Psoas muscle (tissue), 8 donors: Measurements from ENCODE around the gene APOC3. TPM values are rescaled to one million over a fixed set of nuclear protein-coding genes. Genes with fewer than 3 reads are reported as not detected.

Source experiments
- ATAC-seq, 4 donors: fragments of 200-7000 bp; cut with Tn5 transposase; one replicate each; pipeline ENCODE4 v1.9.1; 2020; ENCODE audit warnings: moderate library complexity in 3 of 4, mild to moderate bottlenecking in 2 of 4
- DNase-seq, 2 donors: peaks; one replicate each; pipeline ENCODE4 v3.0.0-alpha.2; 2020
- H3K27ac ChIP-seq: fragments of 200-600 bp; one replicate; pipeline ENCODE4 v1.8.0; 2022
- H3K27me3 ChIP-seq, 3 donors: fragments of 200-600 bp in 1 of 3; one replicate each; pipeline versions ENCODE4 v1.6.1 to v1.8.0; 2013 to 2022; ENCODE audit warnings: low read length in 2 of 3, mild to moderate bottlenecking in 2 of 3, moderate library complexity in 1 of 3; ENCODE audit not compliant: insufficient read depth in 3 of 3
- H3K36me3 ChIP-seq, 2 donors: fragments of 200-600 bp in 1 of 2; one replicate each; pipeline versions ENCODE4 v1.6.1 to v1.8.0; 2013 to 2022; ENCODE audit warnings: low read depth in 1 of 2, mild to moderate bottlenecking in 1 of 2, moderate library complexity in 1 of 2; ENCODE audit not compliant: insufficient read depth in 1 of 2
- H3K4me1 ChIP-seq: fragments of 200-600 bp; one replicate; pipeline ENCODE4 v1.8.0; 2022
- H3K4me3 ChIP-seq: fragments of 200-600 bp; one replicate; pipeline ENCODE4 v1.8.0; 2022; ENCODE audit warnings: mild to moderate bottlenecking
- H3K9me3 ChIP-seq: fragments of 200-600 bp; one replicate; pipeline ENCODE4 v1.8.0; 2022
- CTCF ChIP-seq: fragments of 200-600 bp; IDR thresholded peaks from one replicate; pipeline ENCODE4 v1.8.0; 2022; ENCODE audit warnings: antibody characterized with exemption
- WGBS, 3 donors: extraction: QIAGEN DNeasy Blood & Tissue Kit; methylation state at CpG; one replicate each; pipeline versions ENCODE4 v1.1.6 to v1.1.7; 2013; 5-methylcytosine and 5-hydroxymethylcytosine counted together
- intact Hi-C, 2 donors: fragments of 100-400 bp; cut with DNase I; formaldehyde crosslinking; loops; one replicate each; pipeline versions ENCODE4 v1.11.0 to v1.14.2; 2022
- polyA plus RNA-seq, 3 donors: library from polyadenylated mRNA; stranded (reverse); fragments of 200-250 nt; gene quantifications; one replicate each; pipeline ENCODE4 v1.2.3, GENCODE V29; 2013
- total RNA-seq, 4 donors: library from RNA; stranded (reverse); fragmentation: NEBNext Ultra II Directional in 2 of 4; extraction: Animal tissue kit (Norgen Biotek cat#: 25700) in 2 of 4; gene quantifications; one replicate each; pipeline versions ENCODE4 v1.2.1 to v1.2.4, GENCODE V29; 2021 to 2023
- donor health status: healthy with polysubstance abuse.
- donor health status: DM: no; HTN: no; CAD: no; lungs with moderate emphysema.
- donor health status: Bipolar disorder and iron deficiency.
- donor health status: healthy.
- donor health status: DM: yes; HTN: yes; CAD: no.
- donor health status: DM: no; HTN: no; CAD: no.
- donor health status: DM: no; HTN: no; CAD: no.
- donor health status: DM: yes; HTN: yes; CAD: no.

The APOC3 gene
- total and polyA plus RNA-seq, 7 donors, result 0.26 to 2.2 (median 0.46) TPM; not detected in 4

DNA sequence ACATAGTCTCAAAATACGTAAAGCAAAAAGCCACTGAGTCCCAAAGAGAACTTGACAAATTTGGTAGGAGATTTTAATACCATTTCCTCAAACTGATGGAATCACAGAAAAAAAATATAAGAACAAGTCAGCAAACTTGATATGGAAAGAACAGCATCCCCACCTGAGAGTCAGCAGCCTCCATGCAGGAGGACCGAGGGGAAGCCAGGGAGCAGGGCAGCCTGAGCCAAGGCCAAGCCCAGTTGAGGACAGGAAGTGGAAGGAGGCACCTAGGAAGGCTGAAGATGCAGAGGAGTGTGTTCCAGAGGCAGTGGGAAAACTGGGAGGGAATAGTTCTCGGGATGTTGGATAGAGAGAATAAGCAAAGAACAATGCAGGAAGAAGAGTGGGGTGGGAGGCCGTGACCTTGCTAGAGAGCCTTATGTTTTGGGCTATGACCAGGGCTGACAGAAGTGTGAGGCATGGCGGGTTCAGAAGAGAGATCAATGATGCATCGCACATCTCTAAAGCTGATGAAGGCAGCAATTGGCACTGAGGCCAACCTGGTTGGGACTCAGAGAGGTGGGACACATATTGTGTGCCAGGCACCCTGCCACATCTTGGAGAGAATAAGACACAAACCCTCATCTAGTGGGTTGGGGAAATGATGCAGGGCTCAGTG is 22.0 kb upstream of the APOC3 start:
- Histone ChIP-seq H3K27me3 (no peaks in the 10 kb centered on the region), H3K36me3 (no peaks in the 10 kb centered on the region), H3K27ac (no peak overlapping the region), H3K4me1 (no peaks in the 10 kb centered on the region), H3K9me3 (no peaks in the 10 kb centered on the region), H3K4me3 (no peak overlapping the region)
- ATAC-seq (no peak), DNase-seq (no peak)
- WGBS, 3 donors, result 90 to 93% (median 92%) methylated on average over 6 of the region's 6 CpGs
- intact Hi-C loops, result no loop called here
- no peak for TF ChIP-seq CTCF

- 67 to 69% (median 68%) methylated on average over 14 of the region's 14 CpGs for WGBS, 3 donors
- ATAC-seq (peak in 3 of 4 donors; percentile 58 to 71 (median 59)), DNase-seq (no peak)
- no peak for TF ChIP-seq CTCF
- no peaks in the 10 kb centered on the region for H3K4me1 ChIP-seq
- no peaks in the 10 kb centered on the region for H3K9me3 ChIP-seq
- no peaks in the 10 kb centered on the region for H3K36me3 ChIP-seq
- H3K27me3 ChIP-seq, result no peaks in the 10 kb centered on the region
- no peak overlapping the region for H3K4me3 ChIP-seq
- no peak overlapping the region for H3K27ac ChIP-seq
- intact Hi-C loops, result no loop called here
Observed at GRCh38 chr11:116808262-116809175, 21.2 kb upstream of the APOC3 start.

DNA sequence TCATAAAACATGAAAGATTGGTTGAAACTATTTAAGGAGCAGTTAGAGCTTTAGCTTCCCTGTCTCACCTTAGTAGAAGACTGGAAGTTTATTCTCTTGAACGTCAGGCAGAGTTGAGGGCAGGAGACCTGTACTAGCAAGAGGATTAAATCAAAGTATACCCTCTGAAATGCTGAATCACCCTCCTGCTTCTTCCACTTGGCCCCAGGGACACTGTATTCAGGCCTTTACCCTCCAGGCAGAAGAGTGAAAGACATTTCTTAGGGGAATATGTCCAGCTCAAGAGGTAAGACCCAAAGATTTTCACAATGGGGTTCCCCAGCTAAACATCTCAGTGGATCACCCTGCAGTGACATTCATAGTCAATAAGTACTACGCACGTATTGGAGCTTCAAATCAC is 18.5 kb upstream of the APOC3 start:
- intact Hi-C loops, result no loop called here
- TF ChIP-seq CTCF, result no peak
- ATAC-seq, result no peak

DNA sequence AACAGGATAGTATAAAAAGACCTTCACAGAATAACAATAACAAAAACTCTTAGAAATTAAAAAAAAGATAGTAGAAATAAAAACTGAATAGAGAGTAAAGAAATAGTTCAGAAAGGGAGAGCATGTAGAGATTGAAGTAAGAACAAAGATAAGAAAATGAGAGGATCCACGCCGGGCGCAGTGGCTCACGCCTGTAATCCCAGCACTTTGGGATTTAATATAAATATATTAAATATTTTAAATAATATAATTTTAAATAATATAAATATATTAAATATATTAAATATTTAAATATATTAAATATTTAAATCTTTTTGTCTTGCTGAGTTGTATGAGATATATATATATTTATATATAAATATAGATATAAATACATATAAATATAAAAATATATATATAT is 17.6 kb upstream of the APOC3 start:
- Histone ChIP-seq H3K4me1 (peaks cover 11% of the 10 kb centered on the region), H3K4me3 (no peak overlapping the region), H3K9me3 (no peaks in the 10 kb centered on the region), H3K27me3 (no peaks in the 10 kb centered on the region), H3K36me3 (no peaks in the 10 kb centered on the region), H3K27ac (no peak overlapping the region)
- TF ChIP-seq CTCF, result no peak
- DNase-seq (no peak), ATAC-seq (no peak)
- intact Hi-C loops, result no loop called here
- 87 to 97% (median 96%) methylated on average over 4 of the region's 4 CpGs for WGBS, 3 donors

More for the DNA sequence above, 18.5 kb upstream of the APOC3 start:
- 85 to 89% (median 86%) methylated on average over 3 of the region's 3 CpGs for WGBS, 3 donors
- no peak for DNase-seq
- Histone ChIP-seq H3K27me3 (no peaks in the 10 kb centered on the region), H3K36me3 (no peaks in the 10 kb centered on the region), H3K4me3 (no peak overlapping the region), H3K9me3 (no peaks in the 10 kb centered on the region), H3K4me1 (peaks cover 11% of the 10 kb centered on the region), H3K27ac (no peak overlapping the region)
